IMR-90 (cell line): ENCODE data around the gene CHSY3. TPM values are rescaled to one million over a fixed set of nuclear protein-coding genes. Genes with fewer than 3 reads are reported as not detected.

Experiments
- ATAC-seq: fragments of 200-7000 bp; cut with Tn5 transposase; 2 replicates; pipeline ENCODE4 v1.9.1; 2020; ENCODE audit warnings: low read depth, mild to moderate bottlenecking, moderate library complexity
- BruUV-seq: library from RNA; stranded (reverse); fragments of 400-500 nt; replicated peaks from 2 replicates; lab custom pipeline; 2021; lab: Mats Ljungman, UMichigan
- CTCF ChIA-PET: fragments of 300-600 bp; formaldehyde crosslinking; extraction: SDS; loops from one replicate; lab custom pipeline; 2021; ENCODE audit warnings: antibody characterized with exemption; lab: Yijun Ruan, JAX
- POLR2A ChIA-PET: fragments of 300-600 bp; sonication (Branson Sonifier 250); formaldehyde crosslinking; loops from one replicate; lab custom pipeline; 2022; ENCODE audit warnings: antibody characterized with exemption; ENCODE audit not compliant: unreplicated experiment; lab: Charles Lee
- DNase-seq: peaks from one replicate; pipeline ENCODE4 v3.0.0; 2013
- H2AFZ ChIP-seq: replicated peaks from 2 replicates; pipeline ENCODE3; 2013; ENCODE audit warnings: low read length, mild to moderate bottlenecking; ENCODE audit not compliant: poor library complexity
- H2AK5ac ChIP-seq: 2 replicates; pipeline ENCODE4 v1.6.1; 2013; ENCODE audit warnings: low read depth, low read length, inconsistent platforms
- H2AK9ac ChIP-seq: replicated peaks from 2 replicates; pipeline ENCODE3; 2013; ENCODE audit warnings: mild to moderate bottlenecking, low read depth, low read length, moderate library complexity; ENCODE audit not compliant: poor library complexity
- H2BK120ac ChIP-seq: 2 replicates; pipeline ENCODE4 v1.6.1; 2013; ENCODE audit warnings: low read depth, low read length, inconsistent platforms
- H2BK15ac ChIP-seq: 3 replicates; pipeline ENCODE4 v1.6.1; 2013; ENCODE audit warnings: low read depth, low read length, inconsistent platforms
- H2BK20ac ChIP-seq: 2 replicates; pipeline ENCODE4 v1.6.1; 2013; ENCODE audit warnings: low read depth, mild to moderate bottlenecking, inconsistent platforms, low read length, moderate library complexity
- H2BK5ac ChIP-seq: 2 replicates; pipeline ENCODE4 v1.6.1; 2013; ENCODE audit warnings: mild to moderate bottlenecking, low read depth, low read length, inconsistent platforms; ENCODE audit not compliant: poor library complexity, severe bottlenecking
- H3K14ac ChIP-seq: replicated peaks from 2 replicates; pipeline ENCODE4 v1.6.1; 2013; ENCODE audit warnings: low read depth, low read length, inconsistent platforms
- H3K18ac ChIP-seq: 2 replicates; pipeline ENCODE4 v1.6.1; 2013; ENCODE audit warnings: low read depth, low read length, control low read depth
- H3K23ac ChIP-seq: 2 replicates; pipeline ENCODE4 v1.6.1; 2013; ENCODE audit warnings: low read depth, low read length, inconsistent platforms
- H3K27ac ChIP-seq: 2 replicates; pipeline ENCODE4 v1.5.1; 2013; ENCODE audit warnings: mild to moderate bottlenecking, control low read depth, low read length; ENCODE audit not compliant: insufficient read depth
- H3K27me3 ChIP-seq: 2 replicates; pipeline ENCODE4 v1.6.1; 2013; ENCODE audit warnings: low read length; ENCODE audit not compliant: control insufficient read depth, insufficient read depth
- H3K36me3 ChIP-seq: 2 replicates; pipeline ENCODE4 v1.6.1; 2013; ENCODE audit warnings: low read length, mixed read lengths; ENCODE audit not compliant: control insufficient read depth, insufficient read depth
- H3K4ac ChIP-seq: 2 replicates; pipeline ENCODE4 v1.6.1; 2013; ENCODE audit warnings: low read depth, low read length, inconsistent platforms
- H3K4me1 ChIP-seq: 2 replicates; pipeline ENCODE4 v1.6.1; 2013; ENCODE audit warnings: low read length, mixed read lengths; ENCODE audit not compliant: control insufficient read depth, insufficient read depth
- H3K4me2 ChIP-seq: 2 replicates; pipeline ENCODE4 v1.6.1; 2013; ENCODE audit warnings: low read depth, mild to moderate bottlenecking, control low read depth, low read length, moderate library complexity
- H3K4me3 ChIP-seq: 2 replicates; pipeline ENCODE4 v1.5.1; 2013; ENCODE audit warnings: low read depth, mild to moderate bottlenecking, control low read depth, low read length, moderate library complexity; ENCODE audit not compliant: insufficient read depth
- H3K56ac ChIP-seq: 2 replicates; pipeline ENCODE4 v1.6.1; 2013; ENCODE audit warnings: low read length, inconsistent platforms; ENCODE audit not compliant: insufficient read depth; ENCODE audit errors: extremely low read depth
- H3K79me1 ChIP-seq, 2 experiments: 2 replicates each; pipeline ENCODE4 v1.6.1; 2013; ENCODE audit warnings: low read length in 2 of 2, inconsistent platforms in 1 of 2, low read depth in 1 of 2
- H3K9ac ChIP-seq: 2 replicates; pipeline ENCODE4 v1.6.1; 2013; ENCODE audit warnings: low read depth, low read length, control low read depth
- H3K9me1 ChIP-seq: 2 replicates; pipeline ENCODE4 v1.6.1; 2013; ENCODE audit warnings: low read length, inconsistent platforms; ENCODE audit not compliant: insufficient read depth
- H3K9me3 ChIP-seq: 2 replicates; pipeline ENCODE4 v1.6.1; 2013; ENCODE audit warnings: low read length; ENCODE audit not compliant: control insufficient read depth, insufficient read depth
- H4K20me1 ChIP-seq: 2 replicates; pipeline ENCODE4 v1.6.1; 2013; ENCODE audit warnings: low read length, inconsistent platforms; ENCODE audit not compliant: insufficient read depth
- H4K5ac ChIP-seq: 2 replicates; pipeline ENCODE4 v1.6.1; 2013; ENCODE audit warnings: mild to moderate bottlenecking, low read depth, low read length, control low read depth
- H4K8ac ChIP-seq, 2 experiments: 2 replicates each; pipeline ENCODE4 v1.6.1; 2013; ENCODE audit warnings: low read depth in 2 of 2, low read length in 2 of 2, control low read depth in 1 of 2, inconsistent platforms in 1 of 2
- H4K91ac ChIP-seq: 2 replicates; pipeline ENCODE4 v1.6.1; 2013; ENCODE audit warnings: low read depth, low read length, inconsistent platforms; ENCODE audit not compliant: insufficient read depth
- CHD1 ChIP-seq: IDR thresholded peaks from 2 replicates; pipeline ENCODE4 v1.6.1; 2012; ENCODE audit warnings: low read depth, low read length, improper control_type of control experiment
- MAFK ChIP-seq: IDR thresholded peaks from 2 replicates; pipeline ENCODE4 v1.6.1; 2012; ENCODE audit warnings: low read depth, low read length, improper control_type of control experiment
- POLR2A ChIP-seq: IDR thresholded peaks from 2 replicates; pipeline ENCODE4 v1.6.1; 2012; ENCODE audit warnings: mild to moderate bottlenecking, low read depth, low read length
- RFX5 ChIP-seq: IDR thresholded peaks from 2 replicates; pipeline ENCODE4 v1.8.0; 2012; ENCODE audit warnings: low read depth, mild to moderate bottlenecking, low read length, moderate library complexity
- WGBS, 2 experiments: methylation state at CpG; one replicate each; pipeline versions ENCODE4 v1.1.5 to v1.1.7; 2013; ENCODE audit warnings: missing lambda C conversion rate in 2 of 2; ENCODE audit not compliant: insufficient read length in 1 of 2; ENCODE audit errors: extremely low coverage in 2 of 2; 5-methylcytosine and 5-hydroxymethylcytosine counted together
- dilution Hi-C: fragments of 300-500 bp; cut with HindIII; formaldehyde crosslinking; loops from one replicate; pipeline ENCODE4 v1.14.3; 2018; ENCODE audit warnings: low sequenced_read_pairs; ENCODE audit not compliant: unreplicated experiment
- in situ Hi-C: fragments of 300-500 bp; cut with MboI; formaldehyde crosslinking; loops from 3 replicates; pipeline ENCODE4 v1.14.3; 2019; ENCODE audit warnings: low sequenced_read_pairs, inconsistent platforms, mixed read lengths
- intact Hi-C: fragments of 100-400 bp; cut with micrococcal nuclease; formaldehyde crosslinking; loops from 2 replicates; pipeline ENCODE4 v1.10.0; 2022
- polyA plus RNA-seq, 3 experiments: library from polyadenylated mRNA; depleted of rRNA; stranded (reverse); fragments of >200 nt; gene quantifications; 2 replicates each; pipeline ENCODE4 v1.2.3, GENCODE V29; 2012; ENCODE audit warnings: low replicate concordance in 1 of 3
- total RNA-seq: library from RNA; depleted of rRNA; stranded (reverse); fragments of >200 nt; gene quantifications from 2 replicates; pipeline ENCODE4 v1.2.3, GENCODE V29; 2012
- TF ChIP-seq, protein P1 (sequence below): conservative IDR thresholded peaks from 2 replicates; pipeline ENCODE4 v1.5.1; 2012; ENCODE audit warnings: mild to moderate bottlenecking, low read depth, low read length, improper control_type of control experiment

CHSY3 gene
- total and polyA plus RNA-seq, 2 of the 4 experiments (the other 2 are of a cell fraction): 0.62 to 1.3 TPM

DNA sequence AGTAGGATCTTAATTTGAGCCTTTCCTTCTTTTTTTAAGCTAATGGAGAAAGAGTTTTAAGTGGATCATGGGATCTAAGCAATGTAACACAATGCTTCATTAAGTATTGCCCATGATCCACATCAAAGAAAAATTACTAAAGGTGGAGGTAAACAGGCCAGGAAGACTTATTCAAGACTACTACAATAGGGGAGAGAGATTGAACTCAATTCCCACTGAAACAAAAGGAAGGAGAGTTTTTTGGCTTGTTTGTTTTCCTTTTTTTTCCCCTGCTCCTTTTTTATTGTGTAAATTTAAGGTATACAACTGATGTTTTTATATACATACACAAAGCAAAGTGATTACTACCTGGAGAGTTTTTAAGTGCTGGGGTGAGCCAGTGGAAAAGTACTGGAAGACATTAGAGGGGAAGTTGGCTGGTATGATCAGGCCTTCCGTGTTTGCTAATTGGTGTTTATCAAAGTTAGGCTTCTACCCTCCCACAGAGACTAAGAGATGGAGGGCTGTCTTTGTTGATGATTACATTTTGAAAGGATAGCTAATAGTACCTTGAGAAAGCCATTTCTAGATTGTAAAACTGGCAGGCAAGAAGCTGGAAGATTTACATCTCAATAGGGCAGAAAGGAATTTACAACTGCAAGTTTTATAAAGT, 262.7 kb downstream of the CHSY3 start:
- no peak overlapping the region for H2AK5ac ChIP-seq
- no peak overlapping the region for H2BK20ac ChIP-seq
- in situ Hi-C loops (no loop called here), dilution Hi-C loops (no loop called here), intact Hi-C loops (no loop called here)
- H3K4me2 ChIP-seq: no peak overlapping the region
- no peak overlapping the region for H2BK120ac ChIP-seq
- DNase-seq (no peak), ATAC-seq (no peak)
- no peak overlapping the region for H4K8ac ChIP-seq
- no peak overlapping the region for H2BK15ac ChIP-seq
- H3K9me1 ChIP-seq: no peaks in the 10 kb centered on the region
- H3K9me3 ChIP-seq: peaks cover 2% of the 10 kb centered on the region; the same call in 1 of the 2 replicates
- WGBS, 2 experiments: no CpG with 5 or more reads among the region's 1 CpG
- ChIA-PET CTCF (no interaction called here), POLR2A (no interaction called here)
- H3K27ac ChIP-seq: no peak overlapping the region
- H3K79me1 ChIP-seq: no peaks in the 10 kb centered on the region
- no peak overlapping the region for H3K18ac ChIP-seq
- no peak overlapping the region for H3K14ac ChIP-seq
- no peak overlapping the region for H3K23ac ChIP-seq
- no peaks in the 10 kb centered on the region for H3K4me1 ChIP-seq
- TF ChIP-seq, protein P1, sequence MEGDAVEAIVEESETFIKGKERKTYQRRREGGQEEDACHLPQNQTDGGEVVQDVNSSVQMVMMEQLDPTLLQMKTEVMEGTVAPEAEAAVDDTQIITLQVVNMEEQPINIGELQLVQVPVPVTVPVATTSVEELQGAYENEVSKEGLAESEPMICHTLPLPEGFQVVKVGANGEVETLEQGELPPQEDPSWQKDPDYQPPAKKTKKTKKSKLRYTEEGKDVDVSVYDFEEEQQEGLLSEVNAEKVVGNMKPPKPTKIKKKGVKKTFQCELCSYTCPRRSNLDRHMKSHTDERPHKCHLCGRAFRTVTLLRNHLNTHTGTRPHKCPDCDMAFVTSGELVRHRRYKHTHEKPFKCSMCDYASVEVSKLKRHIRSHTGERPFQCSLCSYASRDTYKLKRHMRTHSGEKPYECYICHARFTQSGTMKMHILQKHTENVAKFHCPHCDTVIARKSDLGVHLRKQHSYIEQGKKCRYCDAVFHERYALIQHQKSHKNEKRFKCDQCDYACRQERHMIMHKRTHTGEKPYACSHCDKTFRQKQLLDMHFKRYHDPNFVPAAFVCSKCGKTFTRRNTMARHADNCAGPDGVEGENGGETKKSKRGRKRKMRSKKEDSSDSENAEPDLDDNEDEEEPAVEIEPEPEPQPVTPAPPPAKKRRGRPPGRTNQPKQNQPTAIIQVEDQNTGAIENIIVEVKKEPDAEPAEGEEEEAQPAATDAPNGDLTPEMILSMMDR: no peak
- TF ChIP-seq CHD1: no peak
- no peak for TF ChIP-seq MAFK
- TF ChIP-seq RFX5: no peak
- no peak for TF ChIP-seq POLR2A
- no peak overlapping the region for H3K4ac ChIP-seq
- H3K56ac ChIP-seq: no peak overlapping the region
- no peaks in the 10 kb centered on the region for H4K20me1 ChIP-seq
- H3K9ac ChIP-seq: no peak overlapping the region
- no peak overlapping the region for H4K5ac ChIP-seq
- no peaks in the 10 kb centered on the region for H3K27me3 ChIP-seq
- no peak overlapping the region for H2BK5ac ChIP-seq
- H4K91ac ChIP-seq: no peak overlapping the region
- no peak overlapping the region for H2AFZ ChIP-seq
- H3K4me3 ChIP-seq: no peak overlapping the region
- no TSS peak for BruUV-seq
- no peaks in the 10 kb centered on the region for H3K36me3 ChIP-seq
- H2AK9ac ChIP-seq: no peak overlapping the region
